ENCODE data around the gene SCARB2. TPM values are rescaled to one million over a fixed set of nuclear protein-coding genes. Genes with fewer than 3 reads are reported as not detected.

SCARB2 gene
- total RNA-seq, 1 donor from 2014 or later, result 76.3 TPM

- DNase-seq (ENCODE audit: low read depth), result no peak
- no peak for TF ChIP-seq CTCF (conservative IDR thresholded peaks at IDR 0.05; ENCODE audit: low read depth, low read length)
- no peak overlapping the region for H3K4me3 ChIP-seq (ENCODE audit: low read depth, low read length)
These were observed 8.7 kb downstream of the SCARB2 start for GRCh38 chr4:76204936-76205335.

GRCh38 chr4:76203541-76203940 lies 10.1 kb downstream of the SCARB2 start:
- no peak overlapping the region for H3K4me3 ChIP-seq (ENCODE audit: low read depth, low read length)
- no peak for DNase-seq (ENCODE audit: low read depth)
- TF ChIP-seq CTCF (conservative IDR thresholded peaks at IDR 0.05; ENCODE audit: low read depth, low read length), result no peak

- no peak overlapping the region for H3K4me3 ChIP-seq (ENCODE audit: low read depth, low read length)
- DNase-seq (ENCODE audit: low read depth), result no peak
- no peak for TF ChIP-seq CTCF (conservative IDR thresholded peaks at IDR 0.05; ENCODE audit: low read depth, low read length)
These were observed 12.3 kb downstream of the SCARB2 start for GRCh38 chr4:76201276-76201675.

GRCh38 chr4:76200771-76201231 lies 12.8 kb downstream of the SCARB2 start:
- DNase-seq (ENCODE audit: low read depth), result no peak
- TF ChIP-seq CTCF (conservative IDR thresholded peaks at IDR 0.05; ENCODE audit: low read depth, low read length), result no peak
- H3K4me3 ChIP-seq (ENCODE audit: low read depth, low read length), result no peak overlapping the region

GRCh38 chr4:76199664-76200211 lies 13.9 kb downstream of the SCARB2 start:
- peak; percentile 25 for TF ChIP-seq CTCF (conservative IDR thresholded peaks at IDR 0.05; ENCODE audit: low read depth, low read length)
- DNase-seq (ENCODE audit: low read depth), result no peak
- peak overlapping the region; percentile 12 for H3K4me3 ChIP-seq (ENCODE audit: low read depth, low read length)

GRCh38 chr4:76198411-76199237 lies 15.0 kb downstream of the SCARB2 start:
- TF ChIP-seq CTCF (conservative IDR thresholded peaks at IDR 0.05; ENCODE audit: low read depth, low read length), result no peak
- no peak for DNase-seq (ENCODE audit: low read depth)
- no peak overlapping the region for H3K4me3 ChIP-seq (ENCODE audit: low read depth, low read length)

Data from epithelial cell of proximal tubule (primary cell).